HG03558 (cell line): Measurements from ENCODE around the gene ANXA1.

Experiments used
- ATAC-seq: cut with Tn5 transposase; IDR thresholded peaks from one replicate; pipeline ENCODE4 v1.9.1; 2021; ENCODE audit warnings: moderate number of reproducible peaks; ENCODE audit not compliant: unreplicated experiment; ENCODE audit errors: extremely low read depth

Gene ANXA1

DNA sequence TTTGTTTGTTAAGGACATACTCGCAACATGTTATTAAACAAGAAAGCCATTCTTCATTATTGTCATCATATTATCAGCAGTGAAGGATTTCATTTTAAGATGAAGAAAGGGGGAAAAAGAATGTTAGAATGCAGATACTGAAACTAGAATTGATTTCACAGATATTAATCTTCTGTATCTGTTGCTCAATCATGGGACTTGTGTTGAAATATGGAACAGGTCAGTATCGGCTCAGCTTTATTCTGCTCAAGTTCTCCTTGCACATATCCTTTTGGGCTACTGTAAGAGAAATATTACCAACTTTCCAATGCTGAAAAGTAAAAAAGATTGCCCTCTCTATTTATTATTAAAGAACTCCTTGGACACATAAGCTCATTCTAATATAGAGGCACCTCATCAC, 13.8 kb upstream of the ANXA1 start:
- no peak for ATAC-seq

GRCh38 chr9:73138516-73138915, 13.1 kb upstream of the ANXA1 start:
- no peak for ATAC-seq

- no peak for ATAC-seq
Measured at GRCh38 chr9:73141282-73141681, 10.4 kb upstream of the ANXA1 start.

DNA sequence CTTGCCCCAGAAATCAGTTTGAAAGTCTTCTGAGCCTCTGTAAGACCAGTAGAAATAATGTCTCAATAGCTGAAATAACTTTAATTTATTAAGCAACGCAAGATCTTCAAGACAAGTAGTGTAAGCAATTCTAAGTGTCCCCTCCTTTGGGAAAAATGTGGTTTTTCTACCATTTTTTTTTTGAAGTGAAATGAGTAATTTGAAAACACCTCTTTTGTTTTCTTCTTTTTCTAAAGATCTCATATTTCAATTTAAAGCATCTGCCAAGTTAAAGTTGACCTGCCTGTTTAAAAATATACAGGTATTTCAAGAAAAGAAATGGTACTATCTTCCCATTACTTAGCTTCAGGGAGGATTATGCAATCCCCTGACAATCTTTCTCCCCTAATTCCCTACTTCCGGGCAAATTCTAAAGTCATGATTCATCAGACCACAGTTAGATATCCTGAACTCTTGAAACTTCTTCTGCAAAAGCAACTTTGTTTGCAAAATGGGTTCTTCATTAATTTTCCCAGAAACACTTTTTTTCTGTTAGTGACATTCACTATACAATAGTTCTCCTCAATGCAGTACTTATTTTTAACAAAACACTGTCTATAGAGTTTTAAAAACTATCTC, 7.8 kb upstream of the ANXA1 start:
- ATAC-seq = no peak

DNA sequence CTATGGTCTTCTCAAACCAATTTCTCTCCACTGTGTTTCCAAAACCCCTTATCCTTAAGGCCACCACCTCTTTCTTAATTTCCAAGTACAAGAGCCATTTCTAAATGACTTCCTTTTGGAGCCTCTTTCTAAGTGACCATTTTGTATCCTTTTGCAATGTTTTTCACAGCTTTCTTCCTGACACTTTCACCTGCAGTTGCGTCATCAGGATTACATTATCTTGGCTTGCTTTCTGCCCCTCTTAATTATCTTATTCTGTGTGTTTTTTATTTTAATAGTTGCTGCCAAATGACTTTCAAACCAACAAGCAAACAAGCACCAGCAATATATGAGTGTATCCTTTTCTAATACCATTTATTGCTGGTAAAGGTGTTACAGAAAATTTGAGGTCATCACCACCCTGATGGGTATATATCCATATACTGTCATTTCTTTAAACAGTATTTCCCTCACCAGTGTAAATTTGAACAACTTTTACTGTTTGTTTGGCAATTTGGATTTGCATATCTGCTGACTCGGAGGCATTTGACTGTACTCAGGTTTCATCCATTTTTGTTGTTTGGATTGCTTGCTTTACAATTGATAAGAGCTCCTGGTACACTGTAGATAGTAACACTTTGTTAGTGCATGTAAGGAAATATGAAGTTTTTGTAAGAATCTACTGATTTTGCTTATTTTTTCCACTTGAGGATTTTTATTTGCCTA, 5.4 kb upstream of the ANXA1 start:
- ATAC-seq = no peak

DNA sequence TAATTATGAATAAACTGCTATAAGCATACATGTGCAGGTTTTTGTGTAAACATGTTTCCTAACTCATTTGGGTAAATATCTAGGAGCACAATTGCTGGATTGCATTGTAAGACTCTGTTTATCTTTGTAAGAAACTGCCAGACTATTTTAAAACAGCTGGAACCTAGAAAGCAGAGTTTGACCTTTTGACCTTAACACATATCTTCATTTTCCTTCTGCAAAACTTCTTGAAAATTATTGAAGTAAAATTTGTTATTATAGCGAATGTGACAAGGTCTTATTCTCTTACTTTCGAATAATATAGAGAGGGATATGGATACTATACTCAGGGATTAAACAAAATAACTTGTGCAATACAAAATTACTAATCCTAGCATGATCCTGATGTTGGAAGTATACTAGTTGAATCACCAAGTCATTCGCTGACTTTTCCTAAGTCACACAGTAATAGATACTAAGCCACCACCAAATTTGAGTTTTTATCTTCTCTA, 3.2 kb upstream of the ANXA1 start:
- ATAC-seq = no peak

DNA sequence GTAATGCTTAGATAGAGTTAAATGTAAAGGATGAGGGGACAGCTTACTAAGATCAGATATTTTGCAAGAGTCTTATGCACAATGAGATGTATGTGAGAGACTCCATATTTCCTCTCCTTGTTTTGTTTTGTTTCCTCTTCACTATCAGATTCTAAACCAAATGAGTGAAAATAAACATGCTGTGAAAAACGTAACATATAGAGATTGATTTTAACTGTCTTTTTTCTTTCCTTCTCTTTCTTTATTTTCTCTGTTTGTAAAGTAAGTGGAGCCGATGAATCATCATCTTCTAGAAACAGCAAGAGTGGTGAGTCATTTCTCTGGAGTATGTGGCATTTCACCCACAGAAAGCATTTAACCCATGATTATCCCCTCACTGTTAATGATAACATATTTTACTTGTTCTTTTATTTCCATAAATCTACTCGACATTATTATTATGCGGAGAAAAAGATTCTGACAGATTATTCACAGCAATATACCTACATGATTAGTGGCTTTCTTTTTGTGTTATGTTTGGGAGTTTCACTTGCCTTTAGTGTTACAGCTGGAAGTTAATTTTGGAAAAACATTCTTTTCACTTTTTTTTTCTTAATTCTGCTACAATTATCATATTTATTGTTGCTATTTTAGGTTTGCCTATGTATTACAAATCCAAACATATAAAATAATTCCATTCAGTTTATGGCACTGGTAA, 2.1 kb upstream of the ANXA1 start:
- peak; percentile 70 for ATAC-seq

- ATAC-seq = no peak
Measured at GRCh38 chr9:73152543-73152844, 829 bp downstream of the ANXA1 start.

DNA sequence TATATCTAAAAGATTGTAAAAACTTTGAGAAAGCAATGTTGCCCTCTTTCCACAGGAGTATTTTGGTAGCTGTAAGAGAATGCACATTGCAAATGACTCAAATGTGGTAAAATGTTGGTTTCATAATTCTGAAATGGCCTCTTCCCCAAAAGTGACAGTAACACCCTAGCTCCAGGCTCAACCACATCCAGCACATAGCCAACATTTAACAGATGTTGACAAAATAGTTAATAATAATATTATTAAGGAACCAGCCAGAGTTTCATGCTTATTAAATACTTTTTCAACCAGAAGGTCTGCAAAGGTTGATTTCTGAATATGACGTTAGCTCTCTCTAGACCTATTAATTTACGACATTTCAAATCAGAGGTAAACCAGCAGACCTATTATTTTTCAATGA, 1.3 kb downstream of the ANXA1 start:
- peak; percentile 58 for ATAC-seq

- ATAC-seq = no peak
Measured at GRCh38 chr9:73153793-73154227, 2.1 kb downstream of the ANXA1 start.

- ATAC-seq = no peak
Measured at GRCh38 chr9:73154271-73154670, 2.6 kb downstream of the ANXA1 start.

DNA sequence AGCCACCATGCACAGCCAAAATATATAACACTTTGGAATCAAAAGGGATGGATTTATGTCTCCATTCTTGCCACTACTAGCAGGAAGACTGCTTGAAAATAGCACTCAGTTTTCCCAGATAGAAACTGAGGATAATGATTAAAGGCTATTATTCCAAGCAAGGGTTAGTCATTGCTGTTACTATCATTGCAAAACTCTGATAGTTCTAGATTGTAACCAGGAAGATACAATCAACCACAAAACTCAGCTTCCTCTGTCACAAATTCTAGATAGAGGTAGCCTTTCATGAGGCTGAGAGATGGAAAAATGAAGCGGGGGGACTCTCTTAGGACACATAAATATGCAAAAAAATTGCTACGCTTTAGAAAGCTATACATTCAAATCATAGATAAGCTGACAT, 3.1 kb downstream of the ANXA1 start:
- ATAC-seq = no peak

DNA sequence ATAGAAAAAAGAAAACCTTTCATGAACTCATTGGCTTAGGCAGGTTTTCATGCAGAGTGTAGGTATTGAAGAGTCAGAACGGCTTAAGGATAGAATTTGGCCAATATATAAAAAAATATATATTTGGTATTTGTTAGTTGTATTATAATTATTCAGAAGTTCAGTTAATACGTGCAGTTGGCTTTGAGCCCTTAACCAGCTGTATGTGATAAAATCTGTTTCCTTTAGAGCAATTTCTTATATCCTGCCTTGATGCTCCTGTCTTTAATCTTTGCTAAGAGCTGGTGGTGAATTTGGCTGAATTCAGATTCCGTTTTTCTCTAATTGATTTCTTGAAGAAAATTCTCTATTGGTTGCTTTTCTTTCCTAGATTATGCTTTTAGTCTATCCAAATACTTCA, 3.7 kb downstream of the ANXA1 start:
- ATAC-seq = no peak

GRCh38 chr9:73155968-73156864, 4.6 kb downstream of the ANXA1 start:
- ATAC-seq = no peak

GRCh38 chr9:73156865-73157187, 5.2 kb downstream of the ANXA1 start:
- ATAC-seq = no peak

- ATAC-seq = no peak
Measured at GRCh38 chr9:73157811-73158210, 6.1 kb downstream of the ANXA1 start.

DNA sequence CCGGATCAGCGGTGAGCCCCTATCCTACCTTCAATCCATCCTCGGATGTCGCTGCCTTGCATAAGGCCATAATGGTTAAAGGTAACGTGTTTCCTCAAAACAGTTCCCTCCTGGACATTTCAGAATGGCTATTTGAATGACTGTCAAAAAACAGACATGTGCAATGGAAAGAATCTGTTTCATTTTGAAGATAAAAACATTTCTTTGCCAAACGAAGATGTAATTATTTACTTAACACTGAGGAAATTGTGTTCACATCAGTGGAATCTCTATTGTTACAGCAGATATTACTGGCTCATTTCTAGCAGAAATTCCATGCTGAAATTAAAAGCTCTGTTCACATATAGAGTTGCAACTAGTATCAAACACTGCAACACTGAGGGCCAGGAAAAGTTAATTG, 7.1 kb downstream of the ANXA1 start:
- no peak for ATAC-seq

GRCh38 chr9:73160868-73161267, 9.2 kb downstream of the ANXA1 start:
- no peak for ATAC-seq

- no peak for ATAC-seq
Measured at GRCh38 chr9:73162987-73163768, 11.5 kb downstream of the ANXA1 start.

DNA sequence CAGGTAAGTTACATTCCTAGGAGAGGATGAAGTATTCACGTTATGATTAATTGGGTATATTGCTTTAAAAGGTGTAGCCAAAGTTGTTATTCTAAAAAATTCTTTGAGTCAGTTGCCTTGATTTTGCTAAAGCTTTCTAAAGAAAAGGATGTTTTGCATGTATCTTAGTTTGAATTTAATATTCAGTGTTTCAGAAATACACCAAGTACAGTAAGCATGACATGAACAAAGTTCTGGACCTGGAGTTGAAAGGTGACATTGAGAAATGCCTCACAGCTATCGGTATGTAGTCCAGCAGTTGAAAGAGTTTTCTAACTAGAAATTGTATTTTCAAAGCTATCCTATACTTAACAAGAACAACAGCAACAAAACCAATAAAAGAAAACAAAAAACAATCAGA, 14.2 kb downstream of the ANXA1 start:
- no peak for ATAC-seq
